Liver (tissue), 9 donors: Measurements from ENCODE around the gene CHRNA4. TPM values are rescaled to one million over a fixed set of nuclear protein-coding genes. Genes with fewer than 3 reads are reported as not detected.

Experiments used
- DNase-seq: peaks from one replicate; pipeline ENCODE4 v3.0.0-alpha.2; 2017; ENCODE audit warnings: low spot score
- H3K27ac ChIP-seq, 2 donors: one replicate each; pipeline ENCODE4 v1.7.0; 2013; ENCODE audit warnings: inconsistent platforms in 2 of 2, low read length in 2 of 2, control low read depth in 1 of 2, low read depth in 1 of 2, mild to moderate bottlenecking in 1 of 2
- H3K27me3 ChIP-seq, 4 donors: one replicate each; pipeline versions ENCODE4 v1.6.1 to v1.7.0; 2013; ENCODE audit warnings: low read length in 3 of 4, inconsistent platforms in 1 of 4, mild to moderate bottlenecking in 1 of 4, moderate library complexity in 1 of 4; ENCODE audit not compliant: control insufficient read depth in 4 of 4, insufficient read depth in 4 of 4
- H3K36me3 ChIP-seq, 4 donors: one replicate each; pipeline versions ENCODE4 v1.6.1 to v1.7.0; 2013; ENCODE audit warnings: low read length in 3 of 4, mild to moderate bottlenecking in 3 of 4, low read depth in 1 of 4, moderate library complexity in 1 of 4; ENCODE audit not compliant: control insufficient read depth in 4 of 4, insufficient read depth in 3 of 4
- H3K4me1 ChIP-seq, 4 donors: one replicate each; pipeline versions ENCODE4 v1.6.1 to v1.7.0; 2013; ENCODE audit warnings: low read length in 3 of 4, mild to moderate bottlenecking in 3 of 4, moderate library complexity in 1 of 4; ENCODE audit not compliant: control insufficient read depth in 4 of 4, insufficient read depth in 4 of 4
- H3K4me3 ChIP-seq, 3 donors: one replicate each; pipeline versions ENCODE4 v1.6.1 to v1.7.0; 2013; ENCODE audit warnings: low read length in 3 of 3, control low read depth in 1 of 3, low read depth in 1 of 3, mild to moderate bottlenecking in 1 of 3
- H3K9ac ChIP-seq, 2 donors: one replicate each; pipeline ENCODE4 v1.7.0; 2013; ENCODE audit warnings: low read length in 2 of 2, mild to moderate bottlenecking in 2 of 2, moderate library complexity in 2 of 2, control low read depth in 1 of 2, low read depth in 1 of 2
- H3K9me3 ChIP-seq, 4 donors: one replicate each; pipeline versions ENCODE4 v1.6.1 to v1.7.0; 2013; ENCODE audit warnings: low read length in 3 of 4; ENCODE audit not compliant: control insufficient read depth in 4 of 4
- EGR1 ChIP-seq, 2 donors: IDR thresholded peaks; 2 replicates each; pipeline ENCODE4 v1.6.1; 2016 to 2018; ENCODE audit warnings: antibody characterized with exemption in 2 of 2, low read depth in 2 of 2
- FOXA1 ChIP-seq: IDR thresholded peaks from 2 replicates; pipeline ENCODE4 v1.6.1; 2016; ENCODE audit warnings: antibody characterized with exemption
- FOXA2 ChIP-seq: IDR thresholded peaks from 2 replicates; pipeline ENCODE4 v1.6.1; 2016; ENCODE audit warnings: antibody characterized with exemption
- GABPA ChIP-seq, 2 donors: IDR thresholded peaks in 1 of 2; conservative IDR thresholded peaks in 1 of 2; 2 replicates each; pipeline ENCODE4 v1.6.1; 2016; ENCODE audit warnings: antibody characterized with exemption in 2 of 2, mild to moderate bottlenecking in 1 of 2, moderate library complexity in 1 of 2
- HNF4A ChIP-seq, 2 donors: conservative IDR thresholded peaks; 2 replicates each; pipeline ENCODE4 v1.6.1; 2016; ENCODE audit warnings: antibody characterized with exemption in 2 of 2, mild to moderate bottlenecking in 2 of 2
- HNF4G ChIP-seq: IDR thresholded peaks from 2 replicates; pipeline ENCODE4 v1.6.1; 2016; ENCODE audit warnings: antibody characterized with exemption
- JUND ChIP-seq, 2 donors: IDR thresholded peaks; 2 replicates each; pipeline ENCODE4 v1.6.1; 2016; ENCODE audit warnings: antibody characterized with exemption in 2 of 2
- NR2F2 ChIP-seq: IDR thresholded peaks from 2 replicates; pipeline ENCODE4 v1.6.1; 2016; ENCODE audit warnings: antibody characterized with exemption
- RAD21 ChIP-seq, 2 donors: IDR thresholded peaks; 2 replicates each; pipeline ENCODE4 v1.6.1; 2016; ENCODE audit warnings: antibody characterized with exemption in 2 of 2, mild to moderate bottlenecking in 2 of 2
- RXRA ChIP-seq, 2 donors: IDR thresholded peaks; 2 replicates each; pipeline ENCODE4 v1.6.1; 2017 to 2018; ENCODE audit warnings: antibody characterized with exemption in 2 of 2, mild to moderate bottlenecking in 1 of 2
- SP1 ChIP-seq: IDR thresholded peaks from 2 replicates; pipeline ENCODE4 v1.6.1; 2018; ENCODE audit warnings: antibody characterized with exemption, mild to moderate bottlenecking
- TAF1 ChIP-seq: conservative IDR thresholded peaks from 2 replicates; pipeline ENCODE4 v1.6.1; 2016; ENCODE audit warnings: antibody characterized with exemption, mild to moderate bottlenecking
- YY1 ChIP-seq: IDR thresholded peaks from 2 replicates; pipeline ENCODE4 v1.6.1; 2016; ENCODE audit warnings: antibody characterized with exemption, mild to moderate bottlenecking
- WGBS: extraction: QIAGEN DNeasy Blood & Tissue Kit; methylation state at CpG from one replicate; pipeline ENCODE4 v1.1.7; 2013; 5-methylcytosine and 5-hydroxymethylcytosine counted together
- polyA plus RNA-seq, 2 donors: library from polyadenylated mRNA; stranded (reverse) in 1 of 2; unstranded in 1 of 2; fragments of 200-250 nt in 1 of 2; fragments of >200 nt in 1 of 2; fragmentation: Nextera tagmentation in 1 of 2; extraction: Ambion mirVana in 1 of 2; gene quantifications; one replicate each; pipeline versions ENCODE4 v1.2.1 to v1.2.3, GENCODE V29; 2013 to 2015
- total RNA-seq, 2 donors: library from RNA; depleted of rRNA; stranded (reverse); fragments of >200 nt; gene quantifications; one replicate each; pipeline ENCODE4 v1.2.3, GENCODE V29; 2014
- TF ChIP-seq, protein P1 (sequence below): IDR thresholded peaks from 2 replicates; pipeline ENCODE4 v1.6.1; 2016; ENCODE audit warnings: antibody characterized with exemption, mild to moderate bottlenecking
- TF ChIP-seq, protein P2 (sequence below): fragments of 150-350 bp; IDR thresholded peaks from 2 replicates; pipeline ENCODE4 v1.5.1; 2017; ENCODE audit warnings: improper control_type of control experiment, low read depth, low read length; ENCODE audit not compliant: missing input control
- TF ChIP-seq, protein P3 (sequence below): IDR thresholded peaks from 2 replicates; pipeline ENCODE4 v1.6.1; 2016; ENCODE audit warnings: antibody characterized with exemption
- TF ChIP-seq, protein P4 (sequence below): IDR thresholded peaks from 2 replicates; pipeline ENCODE4 v1.6.1; 2016; ENCODE audit warnings: antibody characterized with exemption
- TF ChIP-seq, protein P5 (sequence below): IDR thresholded peaks from 2 replicates; pipeline ENCODE4 v1.6.1; 2016; ENCODE audit warnings: antibody characterized with exemption
- donor health status: healthy.
- donor health status: healthy.
- donor health status: healthy.
- donor health status: healthy.
- donor health status: healthy.

The CHRNA4 gene
- total and polyA plus RNA-seq, 4 donors, result 3.2 to 23.3 (median 6.4) TPM; not detected in 1

DNA sequence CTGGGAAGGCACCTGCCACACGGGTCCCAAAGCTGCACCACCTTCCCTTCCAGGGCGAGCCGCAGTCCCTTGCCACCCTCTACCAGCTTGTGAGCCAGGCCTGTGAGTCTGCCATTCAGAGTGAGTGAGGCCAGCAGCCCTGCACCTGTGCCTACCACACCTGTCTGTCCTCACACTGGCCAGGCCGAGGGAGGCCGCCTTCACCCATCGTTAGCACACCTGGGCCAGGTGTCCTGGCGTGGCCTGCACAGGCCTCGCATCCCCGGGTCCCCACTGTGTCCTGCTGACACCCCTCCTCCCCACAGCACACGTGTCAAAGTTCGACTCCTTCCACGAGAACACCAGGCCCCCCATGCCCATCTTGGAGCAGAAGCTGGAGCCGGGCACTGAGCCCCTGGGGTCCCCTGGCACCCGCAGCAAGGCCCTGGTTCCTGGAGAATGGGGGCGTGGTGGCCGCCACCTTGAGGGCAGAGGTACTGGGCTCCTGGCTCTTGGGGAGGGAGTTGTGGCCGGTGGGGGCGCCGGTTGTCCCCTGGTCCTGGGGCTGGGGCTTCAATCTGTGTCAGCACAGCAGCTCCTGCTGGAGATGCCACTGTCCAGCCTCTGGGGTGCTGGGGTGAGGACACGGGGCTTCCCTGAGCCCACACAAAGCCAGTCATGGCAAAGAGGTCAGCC, 33.0 kb downstream of the CHRNA4 start:
- H3K27ac ChIP-seq, result no peak overlapping the region
- 84% methylated on average over 20 of the region's 20 CpGs for WGBS
- no peak overlapping the region for H3K9ac ChIP-seq
- H3K27me3 ChIP-seq, result no peaks in the 10 kb centered on the region
- H3K9me3 ChIP-seq, result peaks cover 0 to 4% (median 0%) of the 10 kb centered on the region in 4 donors
- no peak for DNase-seq
- H3K4me1 ChIP-seq, result no peaks in the 10 kb centered on the region
- H3K36me3 ChIP-seq, result no peaks in the 10 kb centered on the region
- no peak overlapping the region for H3K4me3 ChIP-seq
- TF ChIP-seq JUND (IDR thresholded peaks at IDR 0.05), result no peak
- TF ChIP-seq HNF4A (conservative IDR thresholded peaks at IDR 0.05), result no peak
- TF ChIP-seq, protein P1, sequence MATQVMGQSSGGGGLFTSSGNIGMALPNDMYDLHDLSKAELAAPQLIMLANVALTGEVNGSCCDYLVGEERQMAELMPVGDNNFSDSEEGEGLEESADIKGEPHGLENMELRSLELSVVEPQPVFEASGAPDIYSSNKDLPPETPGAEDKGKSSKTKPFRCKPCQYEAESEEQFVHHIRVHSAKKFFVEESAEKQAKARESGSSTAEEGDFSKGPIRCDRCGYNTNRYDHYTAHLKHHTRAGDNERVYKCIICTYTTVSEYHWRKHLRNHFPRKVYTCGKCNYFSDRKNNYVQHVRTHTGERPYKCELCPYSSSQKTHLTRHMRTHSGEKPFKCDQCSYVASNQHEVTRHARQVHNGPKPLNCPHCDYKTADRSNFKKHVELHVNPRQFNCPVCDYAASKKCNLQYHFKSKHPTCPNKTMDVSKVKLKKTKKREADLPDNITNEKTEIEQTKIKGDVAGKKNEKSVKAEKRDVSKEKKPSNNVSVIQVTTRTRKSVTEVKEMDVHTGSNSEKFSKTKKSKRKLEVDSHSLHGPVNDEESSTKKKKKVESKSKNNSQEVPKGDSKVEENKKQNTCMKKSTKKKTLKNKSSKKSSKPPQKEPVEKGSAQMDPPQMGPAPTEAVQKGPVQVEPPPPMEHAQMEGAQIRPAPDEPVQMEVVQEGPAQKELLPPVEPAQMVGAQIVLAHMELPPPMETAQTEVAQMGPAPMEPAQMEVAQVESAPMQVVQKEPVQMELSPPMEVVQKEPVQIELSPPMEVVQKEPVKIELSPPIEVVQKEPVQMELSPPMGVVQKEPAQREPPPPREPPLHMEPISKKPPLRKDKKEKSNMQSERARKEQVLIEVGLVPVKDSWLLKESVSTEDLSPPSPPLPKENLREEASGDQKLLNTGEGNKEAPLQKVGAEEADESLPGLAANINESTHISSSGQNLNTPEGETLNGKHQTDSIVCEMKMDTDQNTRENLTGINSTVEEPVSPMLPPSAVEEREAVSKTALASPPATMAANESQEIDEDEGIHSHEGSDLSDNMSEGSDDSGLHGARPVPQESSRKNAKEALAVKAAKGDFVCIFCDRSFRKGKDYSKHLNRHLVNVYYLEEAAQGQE, result no peak
- TF ChIP-seq RXRA (IDR thresholded peaks at IDR 0.05), result no peak

DNA sequence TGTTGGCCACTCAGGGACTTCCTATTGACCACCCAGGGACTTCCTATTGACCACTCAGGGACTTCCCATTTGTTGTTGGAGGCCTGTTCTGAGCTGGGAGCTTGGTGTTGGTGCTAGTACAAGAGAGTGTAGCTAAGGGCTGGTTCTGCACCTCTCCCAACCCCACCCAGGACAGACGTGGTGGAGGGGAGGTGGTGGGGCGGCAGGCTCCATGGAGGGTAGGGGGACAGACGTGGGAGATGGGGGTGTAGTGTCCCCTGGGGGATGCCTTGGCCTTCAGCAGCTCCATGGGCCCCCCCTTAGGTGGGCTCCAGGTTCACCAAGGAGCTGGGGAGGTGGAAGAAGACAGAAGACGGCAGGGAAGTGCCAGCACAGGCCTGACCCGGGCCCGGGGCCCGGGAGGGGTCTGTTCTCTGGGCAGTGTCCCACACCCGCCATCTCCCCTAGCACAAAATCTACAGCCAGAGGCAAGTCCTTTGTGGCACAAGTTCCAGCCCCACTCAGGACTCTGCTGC, 33.9 kb downstream of the CHRNA4 start:
- no peak overlapping the region for H3K27ac ChIP-seq

More for the DNA sequence above, 33.9 kb downstream of the CHRNA4 start:
- Histone ChIP-seq H3K4me1 (no peaks in the 10 kb centered on the region), H3K9me3 (peaks cover 0 to 4% (median 0%) of the 10 kb centered on the region in 4 donors), H3K9ac (no peak overlapping the region), H3K4me3 (no peak overlapping the region), H3K27me3 (no peaks in the 10 kb centered on the region), H3K36me3 (no peaks in the 10 kb centered on the region)
- TF ChIP-seq TAF1, result no peak
- TF ChIP-seq, protein P2, sequence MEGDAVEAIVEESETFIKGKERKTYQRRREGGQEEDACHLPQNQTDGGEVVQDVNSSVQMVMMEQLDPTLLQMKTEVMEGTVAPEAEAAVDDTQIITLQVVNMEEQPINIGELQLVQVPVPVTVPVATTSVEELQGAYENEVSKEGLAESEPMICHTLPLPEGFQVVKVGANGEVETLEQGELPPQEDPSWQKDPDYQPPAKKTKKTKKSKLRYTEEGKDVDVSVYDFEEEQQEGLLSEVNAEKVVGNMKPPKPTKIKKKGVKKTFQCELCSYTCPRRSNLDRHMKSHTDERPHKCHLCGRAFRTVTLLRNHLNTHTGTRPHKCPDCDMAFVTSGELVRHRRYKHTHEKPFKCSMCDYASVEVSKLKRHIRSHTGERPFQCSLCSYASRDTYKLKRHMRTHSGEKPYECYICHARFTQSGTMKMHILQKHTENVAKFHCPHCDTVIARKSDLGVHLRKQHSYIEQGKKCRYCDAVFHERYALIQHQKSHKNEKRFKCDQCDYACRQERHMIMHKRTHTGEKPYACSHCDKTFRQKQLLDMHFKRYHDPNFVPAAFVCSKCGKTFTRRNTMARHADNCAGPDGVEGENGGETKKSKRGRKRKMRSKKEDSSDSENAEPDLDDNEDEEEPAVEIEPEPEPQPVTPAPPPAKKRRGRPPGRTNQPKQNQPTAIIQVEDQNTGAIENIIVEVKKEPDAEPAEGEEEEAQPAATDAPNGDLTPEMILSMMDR, result no peak
- no peak for TF ChIP-seq HNF4A (conservative IDR thresholded peaks at IDR 0.05)
- TF ChIP-seq JUND (IDR thresholded peaks at IDR 0.05), result no peak
- TF ChIP-seq NR2F2, result no peak
- TF ChIP-seq YY1, result no peak
- TF ChIP-seq, protein P3, sequence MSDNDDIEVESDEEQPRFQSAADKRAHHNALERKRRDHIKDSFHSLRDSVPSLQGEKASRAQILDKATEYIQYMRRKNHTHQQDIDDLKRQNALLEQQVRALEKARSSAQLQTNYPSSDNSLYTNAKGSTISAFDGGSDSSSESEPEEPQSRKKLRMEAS, result no peak
- TF ChIP-seq, protein P4, sequence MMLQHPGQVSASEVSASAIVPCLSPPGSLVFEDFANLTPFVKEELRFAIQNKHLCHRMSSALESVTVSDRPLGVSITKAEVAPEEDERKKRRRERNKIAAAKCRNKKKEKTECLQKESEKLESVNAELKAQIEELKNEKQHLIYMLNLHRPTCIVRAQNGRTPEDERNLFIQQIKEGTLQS, result no peak
- TF ChIP-seq, protein P5, sequence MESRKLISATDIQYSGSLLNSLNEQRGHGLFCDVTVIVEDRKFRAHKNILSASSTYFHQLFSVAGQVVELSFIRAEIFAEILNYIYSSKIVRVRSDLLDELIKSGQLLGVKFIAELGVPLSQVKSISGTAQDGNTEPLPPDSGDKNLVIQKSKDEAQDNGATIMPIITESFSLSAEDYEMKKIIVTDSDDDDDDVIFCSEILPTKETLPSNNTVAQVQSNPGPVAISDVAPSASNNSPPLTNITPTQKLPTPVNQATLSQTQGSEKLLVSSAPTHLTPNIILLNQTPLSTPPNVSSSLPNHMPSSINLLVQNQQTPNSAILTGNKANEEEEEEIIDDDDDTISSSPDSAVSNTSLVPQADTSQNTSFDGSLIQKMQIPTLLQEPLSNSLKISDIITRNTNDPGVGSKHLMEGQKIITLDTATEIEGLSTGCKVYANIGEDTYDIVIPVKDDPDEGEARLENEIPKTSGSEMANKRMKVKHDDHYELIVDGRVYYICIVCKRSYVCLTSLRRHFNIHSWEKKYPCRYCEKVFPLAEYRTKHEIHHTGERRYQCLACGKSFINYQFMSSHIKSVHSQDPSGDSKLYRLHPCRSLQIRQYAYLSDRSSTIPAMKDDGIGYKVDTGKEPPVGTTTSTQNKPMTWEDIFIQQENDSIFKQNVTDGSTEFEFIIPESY, result no peak
- TF ChIP-seq, protein P1, result no peak
- TF ChIP-seq HNF4G, result no peak
- TF ChIP-seq FOXA1, result no peak
- TF ChIP-seq GABPA (IDR thresholded peaks at IDR 0.05 in 1 of 2, conservative IDR thresholded peaks at IDR 0.05 in 1 of 2), result no peak
- no peak for TF ChIP-seq RXRA (IDR thresholded peaks at IDR 0.05)
- TF ChIP-seq RAD21 (IDR thresholded peaks at IDR 0.05), result no peak
- no peak for TF ChIP-seq SP1
- no peak for TF ChIP-seq FOXA2
- no peak for TF ChIP-seq EGR1 (IDR thresholded peaks at IDR 0.05; ENCODE audit: low read depth in 2 of 2)
- DNase-seq, result no peak
- WGBS, result 92% methylated on average over 8 of the region's 8 CpGs
